Neural cell (in vitro differentiated cells): ENCODE data around the gene DOCK2.

ENCODE experiments used
- CTCF ChIP-seq: fragments of 450-650 bp; IDR thresholded peaks from 2 replicates; pipeline ENCODE4 v1.5.1; 2014; ENCODE audit warnings: antibody characterized with exemption, mild to moderate bottlenecking, moderate library complexity; ENCODE audit not compliant: poor library complexity, severe bottlenecking
- EP300 ChIP-seq: fragments of 450-650 bp; conservative IDR thresholded peaks from 2 replicates; pipeline ENCODE4 v1.6.1; 2014; ENCODE audit warnings: antibody characterized with exemption, mild to moderate bottlenecking, moderate library complexity; ENCODE audit not compliant: poor library complexity, severe bottlenecking
- EZH2 ChIP-seq: fragments of 200-600, 300-800 bp; shearing (Covaris generic), sonication (generic); IDR thresholded peaks from 2 replicates; pipeline ENCODE4 v1.6.1; 2014; ENCODE audit warnings: antibody characterized with exemption, low read length, borderline replicate concordance, mild to moderate bottlenecking; ENCODE audit not compliant: insufficient read depth, poor library complexity, severe bottlenecking
- POLR2AphosphoS5 ChIP-seq: IDR thresholded peaks from 2 replicates; pipeline ENCODE4 v1.6.1; 2012

- TF ChIP-seq CTCF = no peak
- no peak for TF ChIP-seq EP300
- no peak for TF ChIP-seq EZH2
- no peak for TF ChIP-seq POLR2AphosphoS5
These were observed 214.3 kb downstream of the DOCK2 start for GRCh38 chr5:169851321-169851850.
